GM10266 (cell line): ENCODE data around the gene ZNF512B.

ENCODE experiments used
- DNase-seq: peaks from one replicate; pipeline ENCODE4 v3.0.0; 2012; ENCODE audit errors: extremely low spot score
- CTCF ChIP-seq: IDR thresholded peaks from 2 replicates; pipeline ENCODE4 v1.5.1; 2012; ENCODE audit warnings: mild to moderate bottlenecking, low read depth; ENCODE audit not compliant: control insufficient read depth, insufficient read depth; ENCODE audit errors: missing control alignments

ZNF512B gene

GRCh38 chr20:63942969-63943807, 26.5 kb downstream of the ZNF512B start:
- TF ChIP-seq CTCF, result no peak
- no peak for DNase-seq

- no peak for TF ChIP-seq CTCF
- DNase-seq, result peak; percentile 75
These were observed 27.3 kb downstream of the ZNF512B start for GRCh38 chr20:63942250-63942951.

GRCh38 chr20:63941282-63942081, 28.2 kb downstream of the ZNF512B start:
- peak; percentile 82 for DNase-seq
- TF ChIP-seq CTCF, result no peak

- no peak for TF ChIP-seq CTCF
- no peak for DNase-seq
These were observed 29.1 kb downstream of the ZNF512B start for GRCh38 chr20:63940472-63941266.

- DNase-seq, result no peak
- TF ChIP-seq CTCF, result no peak
These were observed 29.7 kb downstream of the ZNF512B start for GRCh38 chr20:63940071-63940471.

GRCh38 chr20:63939061-63939935, 30.4 kb downstream of the ZNF512B start:
- no peak for TF ChIP-seq CTCF
- DNase-seq, result no peak
